Measurements from ENCODE around the gene SLC38A10. TPM values are rescaled to one million over a fixed set of nuclear protein-coding genes. Genes with fewer than 3 reads are reported as not detected.

Gene SLC38A10
- total RNA-seq, 1 experiment from 2014 or later = 121 TPM

- intact Hi-C loops (cut with micrococcal nuclease; ENCODE audit: unreplicated experiment) = no loop called here
- H3K36me3 Mint-ChIP-seq (ENCODE audit: insufficient read depth, unreplicated experiment) = peaks cover 85% of the 10 kb centered on the region
- no peaks in the 10 kb centered on the region for H3K9me3 Mint-ChIP-seq (ENCODE audit: low read depth, unreplicated experiment)
- no peak overlapping the region for H3K4me3 Mint-ChIP-seq (ENCODE audit: low read depth, unreplicated experiment)
- BruUV-seq (replicated peaks) = no TSS peak
- TF ChIP-seq CTCF (IDR thresholded peaks at IDR 0.05; ENCODE audit: unreplicated experiment) = no peak
- no peak for DNase-seq
- H3K27me3 Mint-ChIP-seq (ENCODE audit: unreplicated experiment) = no peaks in the 10 kb centered on the region
- CTCF ChIA-PET = no interaction called here
- peaks cover 6% of the 10 kb centered on the region for H3K4me1 Mint-ChIP-seq (ENCODE audit: low read depth, unreplicated experiment)
- H3K27ac Mint-ChIP-seq (ENCODE audit: unreplicated experiment) = no peak overlapping the region
Measured at GRCh38 chr17:81246679-81247338, 48.3 kb downstream of the SLC38A10 start.

GRCh38 chr17:81246343-81246670, 48.8 kb downstream of the SLC38A10 start:
- H3K36me3 Mint-ChIP-seq (ENCODE audit: insufficient read depth, unreplicated experiment) = peaks cover 90% of the 10 kb centered on the region
- CTCF ChIA-PET = no interaction called here

GRCh38 chr17:81245665-81246342, 49.3 kb downstream of the SLC38A10 start:
- H3K27ac Mint-ChIP-seq (ENCODE audit: unreplicated experiment) = no peak overlapping the region
- TF ChIP-seq CTCF (IDR thresholded peaks at IDR 0.05; ENCODE audit: unreplicated experiment) = no peak
- H3K27me3 Mint-ChIP-seq (ENCODE audit: unreplicated experiment) = no peaks in the 10 kb centered on the region
- CTCF ChIA-PET = no interaction called here
- DNase-seq = no peak
- intact Hi-C loops (cut with micrococcal nuclease; ENCODE audit: unreplicated experiment) = no loop called here
- H3K4me3 Mint-ChIP-seq (ENCODE audit: low read depth, unreplicated experiment) = no peak overlapping the region
- H3K9me3 Mint-ChIP-seq (ENCODE audit: low read depth, unreplicated experiment) = no peaks in the 10 kb centered on the region
- peaks cover 8% of the 10 kb centered on the region for H3K4me1 Mint-ChIP-seq (ENCODE audit: low read depth, unreplicated experiment)
- BruUV-seq (replicated peaks) = TSS peak; percentile 16
- peaks cover 90% of the 10 kb centered on the region for H3K36me3 Mint-ChIP-seq (ENCODE audit: insufficient read depth, unreplicated experiment)

More at GRCh38 chr17:81246343-81246670, 48.8 kb downstream of the SLC38A10 start:
- no peaks in the 10 kb centered on the region for H3K27me3 Mint-ChIP-seq (ENCODE audit: unreplicated experiment)
- H3K27ac Mint-ChIP-seq (ENCODE audit: unreplicated experiment) = no peak overlapping the region
- no TSS peak for BruUV-seq (replicated peaks)
- no peaks in the 10 kb centered on the region for H3K9me3 Mint-ChIP-seq (ENCODE audit: low read depth, unreplicated experiment)
- intact Hi-C loops (cut with micrococcal nuclease; ENCODE audit: unreplicated experiment) = no loop called here
- peaks cover 6% of the 10 kb centered on the region for H3K4me1 Mint-ChIP-seq (ENCODE audit: low read depth, unreplicated experiment)
- no peak for TF ChIP-seq CTCF (IDR thresholded peaks at IDR 0.05; ENCODE audit: unreplicated experiment)
- H3K4me3 Mint-ChIP-seq (ENCODE audit: low read depth, unreplicated experiment) = no peak overlapping the region
- no peak for DNase-seq

GRCh38 chr17:81245024-81245664, 50.0 kb downstream of the SLC38A10 start:
- peaks cover 88% of the 10 kb centered on the region for H3K36me3 Mint-ChIP-seq (ENCODE audit: insufficient read depth, unreplicated experiment)

More at GRCh38 chr17:81245024-81245664, 50.0 kb downstream of the SLC38A10 start:
- intact Hi-C loops (cut with micrococcal nuclease; ENCODE audit: unreplicated experiment) = no loop called here
- BruUV-seq (replicated peaks) = no TSS peak
- no peak overlapping the region for H3K4me3 Mint-ChIP-seq (ENCODE audit: low read depth, unreplicated experiment)
- peaks cover 14% of the 10 kb centered on the region for H3K4me1 Mint-ChIP-seq (ENCODE audit: low read depth, unreplicated experiment)
- no peak for DNase-seq
- H3K9me3 Mint-ChIP-seq (ENCODE audit: low read depth, unreplicated experiment) = no peaks in the 10 kb centered on the region
- H3K27me3 Mint-ChIP-seq (ENCODE audit: unreplicated experiment) = no peaks in the 10 kb centered on the region
- no peak overlapping the region for H3K27ac Mint-ChIP-seq (ENCODE audit: unreplicated experiment)
- CTCF ChIA-PET = interaction anchor here (0.6 kb wide), 1 partner anchor 69 kb away, joined by 5 read pairs; no protein-coding TSS in a partner anchor
- TF ChIP-seq CTCF (IDR thresholded peaks at IDR 0.05; ENCODE audit: unreplicated experiment) = no peak

All from Calu3 (cell line).